Kidney (tissue), 14 donors: ENCODE results near the gene SLC39A11. TPM values are rescaled to one million over a fixed set of nuclear protein-coding genes. Genes with fewer than 3 reads are reported as not detected.

ENCODE experiments used
- DNase-seq, 5 donors: peaks; one replicate each; pipeline ENCODE4 v3.0.0-alpha.2; 2013 to 2020
- FAIRE-seq: peaks from 2 replicates; lab custom pipeline; 2012; peaks lifted over from hg19 to GRCh38; lab: Jason Lieb, UNC
- H3K27ac ChIP-seq, 2 donors: one replicate each; pipeline ENCODE4 v1.7.0; 2013; ENCODE audit warnings: low read depth in 2 of 2, low read length in 2 of 2, inconsistent platforms in 1 of 2
- H3K27me3 ChIP-seq: one replicate; pipeline ENCODE4 v1.7.1; 2013; ENCODE audit warnings: low read length, inconsistent platforms; ENCODE audit not compliant: control insufficient read depth, insufficient read depth
- H3K36me3 ChIP-seq, 3 donors: one replicate each; pipeline versions ENCODE4 v1.7.0 to v1.7.1; 2013; ENCODE audit warnings: low read length in 3 of 3, control low read depth in 1 of 3, inconsistent platforms in 1 of 3; ENCODE audit not compliant: insufficient read depth in 3 of 3, control insufficient read depth in 2 of 3
- H3K4me1 ChIP-seq, 3 donors: one replicate each; pipeline versions ENCODE4 v1.7.0 to v1.7.1; 2013; ENCODE audit warnings: low read length in 3 of 3, inconsistent platforms in 1 of 3, low read depth in 1 of 3; ENCODE audit not compliant: control insufficient read depth in 2 of 3, insufficient read depth in 2 of 3
- H3K4me3 ChIP-seq, 3 donors: one replicate each; pipeline versions ENCODE4 v1.7.0 to v1.8.1; 2013; ENCODE audit warnings: low read length in 3 of 3, control low read depth in 1 of 3, inconsistent platforms in 1 of 3
- H3K9ac ChIP-seq, 3 donors: one replicate each; pipeline versions ENCODE4 v1.7.0 to v1.7.1; 2013; ENCODE audit warnings: low read length in 3 of 3, control low read depth in 1 of 3, inconsistent platforms in 1 of 3
- H3K9me3 ChIP-seq, 3 donors: one replicate each; pipeline versions ENCODE4 v1.7.0 to v1.7.1; 2013; ENCODE audit warnings: low read length in 3 of 3, control low read depth in 1 of 3, inconsistent platforms in 1 of 3; ENCODE audit not compliant: control insufficient read depth in 2 of 3, insufficient read depth in 1 of 3
- CTCF ChIP-seq: IDR thresholded peaks from 3 replicates; pipeline ENCODE4 v1.5.1; 2012; ENCODE audit warnings: mild to moderate bottlenecking, moderate library complexity, borderline replicate concordance; ENCODE audit not compliant: insufficient read depth; ENCODE audit errors: extremely low read depth
- intact Hi-C: fragments of 100-400 bp; cut with DNase I; formaldehyde crosslinking; loops from one replicate; pipeline ENCODE4 v1.11.1; 2022
- polyA plus RNA-seq: library from polyadenylated mRNA; stranded (reverse); fragments of 350-450 nt; fragmentation: Illumina TruSeq; extraction: RNeasy Lipid Tissue Mini Kit (QIAGEN cat#74804); gene quantifications from one replicate; pipeline ENCODE4 v1.2.3, GENCODE V29; 2014; ENCODE audit warnings: low read depth, low replicate concordance; ENCODE audit not compliant: insufficient read depth
- total RNA-seq: library from RNA; stranded (reverse); fragmentation: NEBNext Ultra II Directional; extraction: Animal tissue kit (Norgen Biotek cat#: 25700); gene quantifications from one replicate; pipeline ENCODE4 v1.2.1, GENCODE V29; 2021
- donor health status: control.
- donor health status: control.
- donor health status: control.
- donor health status: control.
- donor health status: control.
- donor health status: DM: yes; HTN: yes; CAD: no.
- donor health status: Normal renal cell carcinoma (clear cell type).

The SLC39A11 gene
- total and polyA plus RNA-seq, 2 donors from 2014 or later: 19.7 to 37.2 TPM

- Histone ChIP-seq H3K36me3 (no peaks in the 10 kb centered on the region), H3K27ac (no peak overlapping the region), H3K4me3 (no peak overlapping the region), H3K9me3 (no peaks in the 10 kb centered on the region), H3K9ac (no peak overlapping the region), H3K4me1 (no peaks in the 10 kb centered on the region), H3K27me3 (no peaks in the 10 kb centered on the region)
- intact Hi-C loops: no loop called here
- DNase-seq: no peak
- TF ChIP-seq CTCF: no peak
- FAIRE-seq: no peak
Measured at GRCh38 chr17:72681844-72682243, 410.6 kb downstream of the SLC39A11 start.

- no peak for FAIRE-seq
- no peak for TF ChIP-seq CTCF
- intact Hi-C loops: no loop called here
Measured at GRCh38 chr17:72677714-72678390, 414.6 kb downstream of the SLC39A11 start.

GRCh38 chr17:72677108-72677507 lies 415.4 kb downstream of the SLC39A11 start:
- H3K27ac ChIP-seq: no peak overlapping the region
- no peak overlapping the region for H3K4me3 ChIP-seq
- no peaks in the 10 kb centered on the region for H3K4me1 ChIP-seq
- H3K27me3 ChIP-seq: no peaks in the 10 kb centered on the region
- intact Hi-C loops: no loop called here
- no peak for TF ChIP-seq CTCF
- H3K36me3 ChIP-seq: no peaks in the 10 kb centered on the region
- no peak overlapping the region for H3K9ac ChIP-seq
- no peaks in the 10 kb centered on the region for H3K9me3 ChIP-seq
- FAIRE-seq: no peak
- DNase-seq: no peak

More at GRCh38 chr17:72677714-72678390, 414.6 kb downstream of the SLC39A11 start:
- H3K36me3 ChIP-seq: no peaks in the 10 kb centered on the region
- no peak overlapping the region for H3K27ac ChIP-seq
- DNase-seq: no peak
- H3K9me3 ChIP-seq: no peaks in the 10 kb centered on the region
- H3K4me3 ChIP-seq: no peak overlapping the region
- no peak overlapping the region for H3K9ac ChIP-seq
- no peaks in the 10 kb centered on the region for H3K27me3 ChIP-seq
- H3K4me1 ChIP-seq: no peaks in the 10 kb centered on the region

GRCh38 chr17:72672729-72673128 lies 419.8 kb downstream of the SLC39A11 start:
- no peaks in the 10 kb centered on the region for H3K4me1 ChIP-seq
- DNase-seq: no peak
- intact Hi-C loops: no loop called here
- no peak overlapping the region for H3K4me3 ChIP-seq
- TF ChIP-seq CTCF: no peak
- H3K27me3 ChIP-seq: no peaks in the 10 kb centered on the region
- H3K9me3 ChIP-seq: no peaks in the 10 kb centered on the region
- H3K9ac ChIP-seq: no peak overlapping the region
- H3K27ac ChIP-seq: no peak overlapping the region
- no peak for FAIRE-seq
- no peaks in the 10 kb centered on the region for H3K36me3 ChIP-seq
